Activated CD4-positive, alpha-beta T cell treated with anti-CD3 and anti-CD28 coated beads, Interleukin-2, amount 10 ng/mL, durations not matched to agents 7 days and 5 days (primary cell): ENCODE measurements around the gene PLK2. TPM values are rescaled to one million over a fixed set of nuclear protein-coding genes. Genes with fewer than 3 reads are reported as not detected.

Experiments
- CTCF ChIA-PET: fragments of 350-600 bp; sonication (Branson Sonifier 250); formaldehyde crosslinking; loops from one replicate; lab custom pipeline; 2021; ENCODE audit warnings: antibody characterized with exemption; lab: Charles Lee
- POLR2A ChIA-PET: fragments of 350-600 bp; sonication (Branson Sonifier 250); formaldehyde crosslinking; loops from one replicate; lab custom pipeline; 2021; ENCODE audit warnings: antibody characterized with exemption; lab: Charles Lee
- DNase-seq: peaks from one replicate; pipeline ENCODE4 v3.0.0-alpha.2; 2020
- H3K27ac Mint-ChIP-seq: one replicate; pipeline ENCODE4 v1.8.0; 2021; ENCODE audit warnings: mild to moderate bottlenecking, moderate library complexity, mixed read lengths
- H3K27me3 Mint-ChIP-seq: one replicate; pipeline ENCODE4 v1.8.0; 2021; ENCODE audit warnings: mixed read lengths
- H3K36me3 Mint-ChIP-seq: one replicate; pipeline ENCODE4 v1.8.0; 2021; ENCODE audit warnings: low read depth, mixed read lengths
- H3K4me1 Mint-ChIP-seq: one replicate; pipeline ENCODE4 v1.8.0; 2021; ENCODE audit warnings: mixed read lengths
- H3K4me3 Mint-ChIP-seq: one replicate; pipeline ENCODE4 v1.8.0; 2021; ENCODE audit warnings: mild to moderate bottlenecking, moderate library complexity, mixed read lengths
- H3K9me3 Mint-ChIP-seq: one replicate; pipeline ENCODE4 v1.8.0; 2021; ENCODE audit warnings: mixed read lengths
- total RNA-seq, 2 experiments: library from RNA; stranded (reverse); gene quantifications; one replicate each; pipeline ENCODE4 v1.2.3, GENCODE V29; 2021

Gene PLK2
- total RNA-seq, 2 experiments from 2014 or later = 1.6 to 1.7 TPM

- ChIA-PET CTCF (no interaction called here), POLR2A (no interaction called here)
- no peak for DNase-seq
- Mint-ChIP-seq H3K27ac (no peak overlapping the region), H3K36me3 (no peaks in the 10 kb centered on the region), H3K9me3 (no peaks in the 10 kb centered on the region), H3K4me1 (peaks cover 7% of the 10 kb centered on the region), H3K4me3 (no peak overlapping the region), H3K27me3 (peaks cover 6% of the 10 kb centered on the region)
Measured at GRCh38 chr5:58496488-58496887, 36.6 kb upstream of the PLK2 start.

GRCh38 chr5:58493141-58493540 is 33.3 kb upstream of the PLK2 start:
- no peaks in the 10 kb centered on the region for H3K36me3 Mint-ChIP-seq
- no peak for DNase-seq
- H3K4me1 Mint-ChIP-seq = no peaks in the 10 kb centered on the region
- POLR2A ChIA-PET = no interaction called here
- H3K4me3 Mint-ChIP-seq = no peak overlapping the region
- H3K27ac Mint-ChIP-seq = no peak overlapping the region
- CTCF ChIA-PET = interaction anchor here (1.1 kb wide), 1 partner anchor 15 kb away, joined by 3 read pairs; no protein-coding TSS in a partner anchor
- no peaks in the 10 kb centered on the region for H3K9me3 Mint-ChIP-seq
- H3K27me3 Mint-ChIP-seq = peaks cover 10% of the 10 kb centered on the region

DNA sequence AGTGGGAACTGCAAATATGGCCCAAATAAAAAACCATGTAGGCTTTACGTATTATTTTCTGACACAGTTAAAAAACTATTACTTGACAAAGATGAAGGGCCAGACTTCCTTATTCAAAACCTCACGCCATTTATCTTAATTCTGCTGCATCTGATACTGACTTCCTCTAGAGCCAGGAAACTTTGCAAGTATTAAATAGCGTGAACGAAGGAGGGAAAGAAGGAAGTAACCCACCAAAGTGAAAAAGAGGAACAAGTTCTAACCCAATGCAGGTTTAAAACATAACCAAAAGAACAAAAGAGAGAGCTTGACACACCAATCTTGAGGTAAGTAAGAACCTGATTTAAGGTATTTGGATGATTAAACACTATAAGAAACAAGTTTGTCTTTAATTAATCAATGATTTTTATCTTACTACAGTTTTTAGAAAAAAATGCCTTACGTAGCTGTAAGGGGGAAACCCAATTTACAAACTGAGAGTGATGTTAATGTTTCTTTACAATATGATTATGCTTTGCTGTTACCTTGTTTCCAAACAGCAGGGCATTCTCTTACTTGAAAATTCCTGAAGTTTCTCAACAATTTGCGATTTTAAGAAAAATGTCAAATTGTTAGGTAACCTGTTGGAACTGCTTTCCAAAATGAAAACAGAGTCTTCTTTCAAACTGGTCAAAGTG is 31.5 kb upstream of the PLK2 start, which contains the start of gene GAPT:
Gene GAPT (plus strand): TSS at position 220 of the 677 bp plus-strand sequence. CDS start 3,102 bp downstream, outside the sequence.
- CTCF ChIA-PET = no interaction called here
- POLR2A ChIA-PET = no interaction called here
- H3K9me3 Mint-ChIP-seq = no peaks in the 10 kb centered on the region
- H3K27ac Mint-ChIP-seq = no peak within 1 kb of the TSS
- no peak within 1 kb of the TSS for H3K4me3 Mint-ChIP-seq
- H3K36me3 Mint-ChIP-seq = no peaks in the 10 kb centered on the region
- DNase-seq = no peak
- H3K4me1 Mint-ChIP-seq = no peaks in the 10 kb centered on the region
- peaks cover 10% of the 10 kb centered on the region for H3K27me3 Mint-ChIP-seq

DNA sequence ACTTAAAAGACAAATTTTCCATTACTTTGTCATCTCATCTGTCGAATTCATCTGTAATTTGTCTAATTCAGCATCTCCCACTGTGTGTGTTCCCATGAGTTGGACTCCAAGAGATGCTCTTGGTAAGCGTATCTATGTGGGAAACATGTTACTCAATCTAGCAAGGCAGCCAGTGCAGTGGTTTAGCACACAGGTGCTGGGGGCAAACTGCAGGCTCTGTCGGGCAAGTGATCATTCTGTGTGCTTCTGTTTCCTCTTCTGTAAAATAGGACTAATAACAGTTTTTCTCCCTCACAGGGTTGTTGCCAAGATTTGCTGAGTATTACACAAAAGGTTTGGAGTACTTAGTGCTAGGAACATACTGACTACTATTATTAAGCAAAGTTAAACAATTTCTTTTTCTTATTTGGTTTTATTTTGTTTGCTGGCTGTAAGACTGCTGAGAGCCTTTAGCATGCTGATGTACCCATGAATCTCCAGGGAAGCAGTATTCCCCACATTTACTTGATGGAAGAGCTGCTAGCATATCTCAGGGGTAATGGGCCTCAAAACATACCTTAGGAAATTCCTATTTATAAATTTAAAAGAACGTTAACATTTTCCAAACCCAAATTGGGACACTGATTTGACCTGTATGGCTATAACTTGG is 30.6 kb upstream of the PLK2 start:
- H3K4me1 Mint-ChIP-seq = no peaks in the 10 kb centered on the region
- ChIA-PET CTCF (interaction anchor here (1.5 kb wide), 1 partner anchor 9 kb away, joined by 3 read pairs; no protein-coding TSS in a partner anchor), POLR2A (no interaction called here)
- no peaks in the 10 kb centered on the region for H3K9me3 Mint-ChIP-seq
- no peak for DNase-seq
- H3K36me3 Mint-ChIP-seq = no peaks in the 10 kb centered on the region
- H3K4me3 Mint-ChIP-seq = no peak overlapping the region
- peaks cover 14% of the 10 kb centered on the region for H3K27me3 Mint-ChIP-seq
- no peak overlapping the region for H3K27ac Mint-ChIP-seq

GRCh38 chr5:58486290-58486689 is 26.4 kb upstream of the PLK2 start:
- Mint-ChIP-seq H3K27me3 (peaks cover 12% of the 10 kb centered on the region), H3K9me3 (no peaks in the 10 kb centered on the region), H3K4me1 (no peaks in the 10 kb centered on the region), H3K4me3 (no peak overlapping the region), H3K27ac (no peak overlapping the region), H3K36me3 (no peaks in the 10 kb centered on the region)
- ChIA-PET POLR2A (no interaction called here), CTCF (interaction anchor here (0.6 kb wide), 1 partner anchor 825 kb away, joined by 3 read pairs; no protein-coding TSS in a partner anchor)
- DNase-seq = no peak

- H3K36me3 Mint-ChIP-seq = no peaks in the 10 kb centered on the region
- H3K4me1 Mint-ChIP-seq = no peaks in the 10 kb centered on the region
- POLR2A ChIA-PET = no interaction called here
- no peak for DNase-seq
- H3K27me3 Mint-ChIP-seq = peaks cover 8% of the 10 kb centered on the region
- no peak overlapping the region for H3K4me3 Mint-ChIP-seq
- no peaks in the 10 kb centered on the region for H3K9me3 Mint-ChIP-seq
- no peak overlapping the region for H3K27ac Mint-ChIP-seq
- CTCF ChIA-PET = no interaction called here
Measured at GRCh38 chr5:58484505-58484904, 24.6 kb upstream of the PLK2 start.

- Mint-ChIP-seq H3K27ac (no peak overlapping the region), H3K4me1 (no peaks in the 10 kb centered on the region), H3K9me3 (no peaks in the 10 kb centered on the region), H3K36me3 (no peaks in the 10 kb centered on the region), H3K27me3 (peaks cover 4% of the 10 kb centered on the region), H3K4me3 (no peak overlapping the region)
- ChIA-PET CTCF (no interaction called here), POLR2A (no interaction called here)
- no peak for DNase-seq
Measured at GRCh38 chr5:58482536-58482935, 22.6 kb upstream of the PLK2 start.

- H3K27ac Mint-ChIP-seq = no peak overlapping the region
- H3K27me3 Mint-ChIP-seq = peaks cover 6% of the 10 kb centered on the region
- ChIA-PET CTCF (no interaction called here), POLR2A (no interaction called here)
- no peak for DNase-seq
- H3K4me1 Mint-ChIP-seq = no peaks in the 10 kb centered on the region
- H3K9me3 Mint-ChIP-seq = no peaks in the 10 kb centered on the region
- H3K4me3 Mint-ChIP-seq = no peak overlapping the region
- H3K36me3 Mint-ChIP-seq = no peaks in the 10 kb centered on the region
Measured at GRCh38 chr5:58481828-58482227, 21.9 kb upstream of the PLK2 start.

DNA sequence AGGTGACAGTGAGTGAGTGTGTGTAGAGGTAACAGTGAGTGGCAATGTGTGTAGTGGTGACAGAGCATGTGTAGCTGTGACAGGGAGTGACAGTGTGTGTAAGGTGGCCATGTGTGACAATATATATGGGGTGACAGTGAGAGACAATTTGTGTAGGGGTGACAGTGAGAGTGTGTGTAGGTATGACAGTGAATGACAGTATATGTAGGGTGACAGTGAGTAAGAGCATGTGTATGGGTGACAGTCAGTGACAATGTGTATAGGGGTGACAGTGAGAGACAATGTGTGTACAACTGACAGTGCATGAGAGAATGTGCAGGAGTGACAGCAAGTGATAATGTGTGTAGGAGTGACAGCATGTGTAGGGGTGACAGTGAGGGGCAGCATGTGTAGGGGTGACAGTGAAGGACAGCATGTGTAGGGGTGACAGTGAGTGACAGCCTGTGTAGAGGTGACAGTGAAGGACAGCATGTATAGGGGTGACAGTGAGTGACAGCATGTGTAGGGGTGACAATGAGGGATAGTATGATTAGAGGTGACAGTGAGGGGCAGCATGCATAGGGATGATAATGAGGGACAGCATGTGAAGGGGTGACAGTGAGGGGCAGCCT is 21.3 kb upstream of the PLK2 start:
- Mint-ChIP-seq H3K9me3 (no peaks in the 10 kb centered on the region), H3K4me3 (no peak overlapping the region), H3K4me1 (no peaks in the 10 kb centered on the region), H3K27ac (no peak overlapping the region), H3K27me3 (peaks cover 4% of the 10 kb centered on the region), H3K36me3 (no peaks in the 10 kb centered on the region)
- ChIA-PET CTCF (no interaction called here), POLR2A (no interaction called here)
- no peak for DNase-seq

- H3K9me3 Mint-ChIP-seq = peaks cover 5% of the 10 kb centered on the region
- ChIA-PET POLR2A (no interaction called here), CTCF (interaction anchor here (1.1 kb wide), 1 partner anchor 15 kb away, joined by 3 read pairs; no protein-coding TSS in a partner anchor)
- H3K27ac Mint-ChIP-seq = no peak overlapping the region
- no peak overlapping the region for H3K4me3 Mint-ChIP-seq
- peaks cover 2% of the 10 kb centered on the region for H3K27me3 Mint-ChIP-seq
- no peaks in the 10 kb centered on the region for H3K36me3 Mint-ChIP-seq
- H3K4me1 Mint-ChIP-seq = no peaks in the 10 kb centered on the region
- DNase-seq = no peak
Measured at GRCh38 chr5:58477760-58478376, 18.0 kb upstream of the PLK2 start.

DNA sequence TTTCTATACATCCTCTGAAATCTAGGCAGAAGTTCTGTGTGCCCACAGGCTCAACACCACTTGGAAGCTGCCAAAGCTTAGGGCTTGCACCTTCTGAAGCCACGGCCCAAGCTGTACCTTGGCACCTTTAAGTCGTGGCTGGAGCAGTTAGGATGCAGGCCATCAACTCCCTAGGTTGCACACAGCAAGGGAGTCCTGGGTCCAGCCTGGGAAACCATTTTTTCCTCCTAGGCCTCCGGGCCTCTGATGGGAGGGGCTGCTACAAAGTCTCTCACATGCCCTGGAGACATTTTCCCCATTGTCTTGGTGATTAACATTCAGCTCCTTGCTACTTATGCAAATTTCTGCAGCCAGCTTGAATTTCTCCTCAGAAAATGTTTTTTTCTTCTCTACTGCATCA is 15.5 kb upstream of the PLK2 start:
- Mint-ChIP-seq H3K27ac (no peak overlapping the region), H3K4me1 (no peaks in the 10 kb centered on the region), H3K27me3 (peaks cover 5% of the 10 kb centered on the region), H3K36me3 (no peaks in the 10 kb centered on the region), H3K9me3 (peaks cover 5% of the 10 kb centered on the region), H3K4me3 (no peak overlapping the region)
- CTCF ChIA-PET = no interaction called here
- POLR2A ChIA-PET = no interaction called here
- DNase-seq = no peak

DNA sequence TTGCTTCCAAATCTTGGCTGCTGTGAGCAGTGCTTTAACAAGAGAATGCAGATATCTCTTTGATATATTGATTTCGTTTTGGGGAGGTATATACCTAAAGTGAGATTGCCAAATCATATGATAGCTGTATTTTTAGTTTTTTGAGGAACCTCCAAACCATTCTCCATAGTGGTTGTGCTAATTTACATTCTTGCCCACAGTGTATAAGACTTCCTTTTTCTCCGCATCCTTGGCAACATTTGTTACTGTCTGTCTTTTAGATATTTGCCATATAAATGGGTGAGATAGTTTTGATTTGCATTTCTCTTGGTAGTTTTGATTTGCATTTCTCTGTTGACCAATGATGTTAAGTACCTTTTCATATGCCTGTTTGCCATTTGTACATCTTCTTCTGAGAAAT is 10.0 kb upstream of the PLK2 start:
- Mint-ChIP-seq H3K4me1 (peaks cover 8% of the 10 kb centered on the region), H3K9me3 (peaks cover under 1% of the 10 kb centered on the region), H3K4me3 (no peak overlapping the region), H3K27ac (no peak overlapping the region), H3K27me3 (peaks cover 5% of the 10 kb centered on the region), H3K36me3 (no peaks in the 10 kb centered on the region)
- CTCF ChIA-PET = no interaction called here
- DNase-seq = no peak
- POLR2A ChIA-PET = no interaction called here

- no peak overlapping the region for H3K27ac Mint-ChIP-seq
- no peaks in the 10 kb centered on the region for H3K36me3 Mint-ChIP-seq
- peaks cover 10% of the 10 kb centered on the region for H3K27me3 Mint-ChIP-seq
- ChIA-PET CTCF (no interaction called here), POLR2A (no interaction called here)
- DNase-seq = peak; percentile 27
- no peak overlapping the region for H3K4me3 Mint-ChIP-seq
- H3K9me3 Mint-ChIP-seq = no peaks in the 10 kb centered on the region
- H3K4me1 Mint-ChIP-seq = peaks cover 10% of the 10 kb centered on the region
Measured at GRCh38 chr5:58466939-58467338, 7.1 kb upstream of the PLK2 start.
